Hindlimb muscle (tissue), 1 donor: ENCODE data around the gene BCAP31. TPM values are rescaled to one million over a fixed set of nuclear protein-coding genes. Genes with fewer than 3 reads are reported as not detected.
"Not testable (repeated sequence)": the region's sequence is repeated elsewhere in the genome, so short reads cannot be mapped to it uniquely, and the experiment has no call there.

Source experiments
- DNase-seq: peaks from one replicate; pipeline ENCODE4 v3.0.0-alpha.2; 2013
- polyA plus RNA-seq: library from polyadenylated mRNA; unstranded; fragments of 120-200 nt; gene quantifications from one replicate; pipeline ENCODE4 v1.2.1, GENCODE V29; 2013; ENCODE audit not compliant: insufficient read length

Gene BCAP31
- polyA plus RNA-seq, 1 donor = 80.6 TPM

DNA sequence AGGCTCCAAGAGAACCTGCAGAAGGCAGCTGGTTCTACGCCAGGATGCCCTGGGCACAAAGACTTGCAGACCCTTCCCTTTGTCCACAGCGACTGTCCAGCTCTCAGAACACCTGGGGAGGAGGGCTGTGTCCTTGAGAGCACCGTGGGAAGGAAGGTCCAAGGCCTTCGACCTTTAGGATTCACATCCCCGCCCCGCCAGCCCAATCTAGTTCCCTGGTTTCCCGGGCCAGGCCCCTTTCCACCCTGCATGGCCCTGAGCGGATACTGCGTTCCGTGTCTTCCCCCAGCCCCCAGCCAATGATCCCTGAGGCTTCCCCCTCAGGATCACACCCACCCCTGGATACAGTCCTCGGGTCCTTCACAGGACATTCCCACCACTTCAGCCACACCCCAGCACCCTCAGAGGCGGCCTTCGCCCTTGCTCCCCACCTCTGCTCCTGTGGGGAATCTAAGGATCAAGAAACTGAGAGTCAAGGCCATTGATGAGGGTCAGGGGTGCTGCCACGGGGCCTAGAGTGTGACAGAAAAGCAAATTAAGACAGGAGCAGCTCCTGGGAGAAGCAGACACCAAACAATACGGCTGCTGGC is 9.6 kb upstream of the BCAP31 start:
- no peak for DNase-seq

- no peak for DNase-seq
Observed at GRCh38 chrX:153732401-153732800, 8.2 kb upstream of the BCAP31 start.

- DNase-seq = no peak
Observed at GRCh38 chrX:153731845-153732215, 7.6 kb upstream of the BCAP31 start.

DNA sequence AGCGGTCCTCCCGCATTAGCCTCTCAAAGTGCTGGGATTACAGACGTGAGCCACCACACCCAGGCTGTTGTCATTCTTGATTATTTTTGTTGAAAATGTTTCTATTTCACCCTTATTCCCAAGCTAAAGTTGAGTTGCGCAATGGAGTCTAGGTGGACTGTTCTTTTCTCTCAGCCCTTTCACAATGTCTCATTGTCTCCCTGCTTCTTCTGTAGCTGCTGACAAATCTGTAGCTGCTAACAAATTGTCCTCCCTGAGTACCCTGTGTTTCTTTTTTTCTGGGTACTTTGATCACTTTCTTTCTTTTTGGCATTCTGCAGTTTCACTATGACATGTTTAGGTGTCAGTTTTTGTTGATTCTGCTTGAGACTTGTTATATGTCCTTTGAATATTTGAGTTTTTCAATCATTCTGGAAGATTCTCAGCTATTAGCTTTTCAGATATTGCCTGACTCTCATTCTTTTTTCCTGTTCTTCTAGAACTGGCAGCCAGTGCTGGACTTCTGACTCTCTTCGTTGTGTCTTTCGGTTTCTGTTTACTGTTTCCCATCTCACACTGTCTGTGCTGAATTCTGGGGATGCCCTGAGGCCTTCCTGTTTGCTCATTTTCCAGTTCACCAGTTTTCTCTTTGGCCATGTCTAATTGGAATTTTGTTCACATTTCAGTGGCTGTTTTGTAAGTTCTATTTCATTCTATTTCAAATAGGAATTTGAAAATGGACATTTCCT is 7.1 kb upstream of the BCAP31 start:
- DNase-seq = no peak

GRCh38 chrX:153730115-153730514 is 5.9 kb upstream of the BCAP31 start:
- DNase-seq = not testable (repeated sequence)

- DNase-seq = no peak
Observed at GRCh38 chrX:153728951-153729631, 4.9 kb upstream of the BCAP31 start.

DNA sequence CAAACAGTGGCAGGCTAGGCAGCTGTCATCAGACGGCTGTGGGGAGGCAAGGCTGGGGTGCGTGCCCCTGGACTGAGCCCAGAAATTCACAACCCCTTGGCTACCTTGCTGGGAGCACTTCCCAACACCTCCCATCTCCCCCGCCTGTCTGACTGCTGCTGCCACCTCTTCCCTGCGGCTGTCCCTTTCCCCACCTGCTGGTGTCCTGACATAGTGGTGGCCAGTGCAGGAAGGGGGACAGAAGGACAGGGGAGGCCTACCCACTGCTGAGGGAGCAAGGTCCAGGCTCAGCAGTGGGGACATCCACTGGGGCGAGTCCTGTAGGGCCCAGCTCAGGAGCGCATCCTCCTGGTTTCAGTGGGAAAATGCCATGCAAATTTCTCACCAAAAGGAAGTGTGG is 3.9 kb upstream of the BCAP31 start:
- DNase-seq = no peak

DNA sequence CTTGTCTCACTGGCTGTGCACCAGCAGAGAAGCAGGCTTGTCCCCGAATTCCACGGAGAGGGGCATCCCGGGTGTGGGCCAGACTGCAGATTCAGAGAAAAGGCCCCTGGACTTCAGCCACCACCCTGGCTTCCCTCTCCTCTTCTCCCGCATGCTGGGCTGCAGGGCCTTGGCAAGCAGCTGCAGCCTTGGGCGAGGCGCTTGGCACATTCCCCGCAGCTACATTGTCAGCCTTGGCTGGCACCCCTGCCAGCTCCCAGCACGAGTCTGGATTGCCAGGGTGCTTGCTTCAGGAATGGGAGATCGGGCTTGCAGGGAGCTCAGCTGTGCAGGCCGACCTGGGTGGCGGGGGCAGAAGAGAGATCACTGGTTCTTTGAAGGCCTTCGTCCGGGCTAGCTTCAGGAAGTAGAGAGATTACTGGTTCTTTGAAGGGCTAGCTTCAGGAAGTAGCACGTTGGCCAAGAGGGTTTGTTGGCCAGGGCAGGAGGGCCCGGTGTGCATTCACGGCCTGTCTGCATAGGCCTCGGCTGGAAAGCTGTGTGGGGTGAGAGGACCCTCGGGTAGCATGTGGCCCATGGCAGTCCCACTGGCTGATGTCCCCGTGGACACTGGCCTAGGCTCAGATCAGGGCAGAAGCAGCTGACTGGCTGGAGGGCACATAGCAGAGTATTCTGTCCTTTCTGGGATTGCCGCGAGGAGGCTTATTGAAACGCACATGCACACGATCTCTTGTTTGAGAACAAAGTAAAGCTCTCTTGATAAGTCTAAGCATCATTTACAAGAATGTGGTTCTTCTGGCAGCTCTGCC is 3.1 kb upstream of the BCAP31 start:
- peak; percentile 24 for DNase-seq

DNA sequence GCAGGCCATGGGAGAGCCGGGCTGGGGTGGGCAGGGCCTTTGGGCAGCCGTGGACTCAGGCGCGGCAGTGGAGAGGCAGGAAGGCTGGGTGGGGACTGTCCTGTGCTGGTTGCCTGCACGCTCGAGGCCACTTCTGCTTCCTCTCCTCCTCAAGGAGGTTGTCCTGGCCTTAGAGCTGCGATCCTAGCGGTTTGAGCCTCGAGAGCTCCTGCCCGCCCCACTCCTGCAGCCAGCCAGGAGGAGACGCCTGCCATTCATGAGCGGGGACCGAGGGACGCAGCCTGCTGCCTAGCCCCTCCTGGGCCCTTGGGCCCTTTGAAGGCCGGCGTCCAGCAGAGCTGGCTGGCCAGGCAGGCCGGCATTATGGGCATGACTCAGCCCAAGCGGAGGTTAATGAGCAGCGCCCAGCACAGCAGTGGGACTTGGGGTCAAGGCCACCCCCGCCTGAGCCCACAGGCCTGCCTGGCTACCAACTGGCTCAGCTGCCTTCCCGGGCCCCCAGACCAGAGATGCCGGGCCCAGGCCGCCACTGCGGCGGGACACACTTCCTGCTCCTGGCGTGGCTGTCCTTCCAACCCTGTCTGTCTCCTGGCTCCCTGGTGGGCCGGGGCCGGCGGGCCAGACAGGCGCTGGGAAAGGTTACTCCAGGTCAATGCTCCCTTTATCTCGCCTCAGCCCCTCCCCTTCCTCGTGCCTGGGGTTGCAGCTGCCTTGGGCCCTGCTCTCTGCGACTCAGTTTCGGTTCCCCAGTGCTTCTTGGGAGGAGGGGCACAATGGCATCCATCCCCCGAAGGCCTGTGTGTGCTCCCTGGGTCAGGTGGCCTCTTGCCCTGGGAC is 2.3 kb upstream of the BCAP31 start:
- peak; percentile 49 for DNase-seq

DNA sequence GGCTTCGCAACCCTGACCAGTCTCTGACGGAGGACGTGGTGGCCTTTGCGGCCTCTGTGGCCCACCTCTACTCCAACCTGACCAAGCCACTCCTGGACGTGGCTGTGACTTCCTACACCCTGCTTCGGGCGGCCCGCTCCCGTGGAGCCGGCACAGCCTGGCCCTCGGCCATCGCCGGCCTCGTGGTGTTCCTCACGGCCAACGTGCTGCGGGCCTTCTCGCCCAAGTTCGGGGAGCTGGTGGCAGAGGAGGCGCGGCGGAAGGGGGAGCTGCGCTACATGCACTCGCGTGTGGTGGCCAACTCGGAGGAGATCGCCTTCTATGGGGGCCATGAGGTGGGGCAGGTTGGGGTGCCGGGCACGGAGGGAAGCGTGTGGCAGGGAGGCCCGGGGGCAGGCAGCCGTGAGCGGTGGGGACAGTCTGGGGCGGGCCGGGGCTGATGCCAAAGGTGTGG is 1.7 kb upstream of the BCAP31 start:
- DNase-seq = no peak

DNA sequence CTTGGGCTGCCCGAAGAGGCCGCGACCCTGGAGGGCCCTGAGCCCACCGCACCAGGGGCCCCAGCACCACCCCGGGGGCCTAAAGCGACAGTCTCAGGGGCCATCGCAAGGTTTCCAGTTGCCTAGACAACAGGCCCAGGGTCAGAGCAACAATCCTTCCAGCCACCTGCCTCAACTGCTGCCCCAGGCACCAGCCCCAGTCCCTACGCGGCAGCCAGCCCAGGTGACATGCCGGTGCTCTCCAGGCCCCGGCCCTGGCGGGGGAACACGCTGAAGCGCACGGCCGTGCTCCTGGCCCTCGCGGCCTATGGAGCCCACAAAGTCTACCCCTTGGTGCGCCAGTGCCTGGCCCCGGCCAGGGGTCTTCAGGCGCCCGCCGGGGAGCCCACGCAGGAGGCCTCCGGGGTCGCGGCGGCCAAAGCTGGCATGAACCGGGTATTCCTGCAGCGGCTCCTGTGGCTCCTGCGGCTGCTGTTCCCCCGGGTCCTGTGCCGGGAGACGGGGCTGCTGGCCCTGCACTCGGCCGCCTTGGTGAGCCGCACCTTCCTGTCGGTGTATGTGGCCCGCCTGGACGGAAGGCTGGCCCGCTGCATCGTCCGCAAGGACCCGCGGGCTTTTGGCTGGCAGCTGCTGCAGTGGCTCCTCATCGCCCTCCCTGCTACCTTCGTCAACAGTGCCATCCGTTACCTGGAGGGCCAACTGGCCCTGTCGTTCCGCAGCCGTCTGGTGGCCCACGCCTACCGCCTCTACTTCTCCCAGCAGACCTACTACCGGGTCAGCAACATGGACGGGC is 1.0 kb upstream of the BCAP31 start:
- DNase-seq = peak; percentile 16

DNA sequence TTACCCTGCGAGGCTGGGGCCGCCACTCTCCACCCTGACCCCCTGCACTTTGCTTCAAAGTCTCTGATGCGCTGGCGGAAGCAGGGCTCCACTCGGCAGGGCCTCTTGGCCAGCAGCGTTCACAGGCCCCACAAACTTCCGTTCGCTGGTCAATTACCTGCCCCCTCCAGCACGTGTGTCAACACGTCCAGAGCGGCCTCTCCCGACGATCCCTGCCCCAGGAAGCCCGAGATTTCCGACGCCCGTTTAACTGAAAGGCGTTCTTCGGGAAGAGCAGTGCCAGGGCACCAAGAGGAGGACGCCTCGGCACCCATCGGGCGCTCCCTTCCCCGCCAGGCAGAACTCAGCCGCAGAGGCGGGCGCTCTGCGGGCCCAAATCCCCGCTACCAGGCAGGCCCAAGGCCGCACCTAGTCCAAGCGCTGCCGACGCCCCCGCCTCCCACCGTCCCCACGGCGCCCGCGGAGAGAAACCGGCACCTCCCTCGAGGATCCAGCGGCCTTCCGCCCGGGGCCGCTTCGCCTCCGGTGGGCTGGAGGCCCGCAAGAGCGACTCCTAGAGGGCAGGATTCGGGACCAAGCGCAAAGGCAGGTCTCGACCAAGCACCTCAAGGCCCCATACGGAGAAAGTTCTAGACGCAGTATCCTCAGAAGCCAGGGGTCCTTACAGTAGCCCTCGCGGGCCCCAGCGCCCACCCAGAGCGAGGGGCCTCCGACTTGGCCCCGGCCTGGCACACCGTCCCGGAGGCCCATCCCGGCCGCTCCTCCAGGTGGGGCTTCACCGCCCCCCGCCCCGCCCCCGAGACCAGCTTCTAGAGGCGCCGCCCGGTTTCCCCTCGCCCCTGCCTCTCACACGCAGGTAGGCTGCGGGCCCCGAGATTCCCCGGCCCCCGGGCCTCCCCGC is 586 bp downstream of the BCAP31 start:
- peak; percentile 19 for DNase-seq

DNA sequence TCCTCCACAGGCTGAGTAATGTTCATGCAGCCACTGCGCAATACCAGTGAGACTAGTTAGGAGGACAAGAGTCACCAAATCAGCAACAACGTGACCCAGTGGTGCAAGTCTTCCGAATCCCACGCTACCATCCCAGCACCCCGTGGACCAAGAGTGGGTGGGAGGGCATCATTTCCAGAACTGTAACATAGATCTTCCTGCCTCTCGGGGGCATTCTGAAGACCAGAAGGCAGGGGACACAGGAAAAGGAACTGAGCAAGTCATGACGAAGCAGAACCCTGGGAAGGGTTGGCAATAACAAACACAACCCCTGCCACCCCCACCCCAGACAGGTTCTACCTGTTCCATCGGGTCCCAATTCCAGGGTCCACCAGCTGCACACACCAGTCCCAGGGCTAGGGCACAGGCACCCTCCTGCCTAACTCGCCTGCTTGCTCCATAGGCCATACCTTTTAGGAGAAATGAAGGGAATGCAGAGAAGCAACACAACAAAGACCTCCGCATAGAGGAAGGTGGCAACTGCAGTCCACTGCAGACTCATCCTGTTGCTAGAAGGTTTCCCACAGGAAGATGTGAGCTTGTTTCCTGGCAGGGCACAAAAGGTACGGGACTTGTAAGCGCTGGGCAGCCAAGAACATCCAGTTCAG is 1.4 kb downstream of the BCAP31 start:
- DNase-seq = no peak

GRCh38 chrX:153719701-153720100 is 4.5 kb downstream of the BCAP31 start:
- DNase-seq = no peak

- DNase-seq = no peak
Observed at GRCh38 chrX:153719238-153719637, 4.9 kb downstream of the BCAP31 start.

DNA sequence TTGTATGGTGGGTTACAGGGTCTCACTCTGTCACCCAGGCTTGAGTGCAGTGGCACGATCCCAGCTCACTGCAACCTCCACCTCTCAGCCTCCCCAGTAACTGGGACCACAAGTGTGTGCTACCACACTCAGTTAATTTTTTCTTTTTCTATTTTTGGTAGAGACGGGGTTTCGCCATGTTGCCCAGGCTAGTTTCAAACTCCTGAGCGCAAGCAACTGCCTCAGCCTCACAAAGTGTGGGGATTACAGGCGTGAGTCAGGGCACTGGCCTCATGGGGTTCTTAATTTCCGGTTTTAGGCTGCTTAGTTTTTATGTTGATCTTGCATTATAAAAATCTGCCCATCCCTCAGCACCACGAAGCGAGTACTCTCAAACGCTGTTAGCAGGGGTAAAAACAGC is 6.7 kb downstream of the BCAP31 start:
- DNase-seq = no peak

DNA sequence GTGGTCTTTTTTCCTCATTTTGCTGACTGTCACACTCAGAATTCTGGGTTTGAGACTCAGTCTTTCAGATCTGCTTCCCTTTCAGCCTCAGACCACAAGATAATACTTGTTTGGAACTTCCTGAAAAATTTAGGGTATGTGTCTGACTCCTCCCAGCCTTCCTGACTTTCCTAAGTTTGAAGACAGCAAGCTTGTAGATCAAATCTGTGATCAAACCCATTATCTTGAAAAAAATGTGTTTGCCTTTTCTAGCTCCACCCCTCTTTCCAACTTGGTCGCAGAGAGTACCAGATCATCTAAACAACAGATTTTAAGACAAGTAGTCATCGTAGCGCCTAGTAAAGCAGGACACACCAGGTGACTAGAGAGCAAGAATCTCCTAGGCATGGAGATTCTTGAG is 9.9 kb downstream of the BCAP31 start:
- no peak for DNase-seq

GRCh38 chrX:153709726-153710674 is 14.2 kb downstream of the BCAP31 start:
- DNase-seq = no peak
